NCI-H1417 treated with DMSO at 0.1 percent for 48 hours (cell line): ENCODE data around the gene REEP5.
"Not testable (repeated sequence)": the region's sequence is repeated elsewhere in the genome, so short reads cannot be mapped to it uniquely, and the experiment has no call there.

ENCODE experiments used
- DNase-seq: peaks from one replicate; lab custom pipeline; 2025; lab: John Stamatoyannopoulos, UW

The REEP5 gene

GRCh38 chr5:112921833-112922817 is at the start of gene REEP5:
Gene REEP5 (minus strand): TSS chr5:112922227. CDS start chr5:112922190, 37 bp downstream.
- DNase-seq = peak; percentile 22

- no peak for DNase-seq
Observed at GRCh38 chr5:112971276-112971675, 49.2 kb upstream of the REEP5 start.

DNA sequence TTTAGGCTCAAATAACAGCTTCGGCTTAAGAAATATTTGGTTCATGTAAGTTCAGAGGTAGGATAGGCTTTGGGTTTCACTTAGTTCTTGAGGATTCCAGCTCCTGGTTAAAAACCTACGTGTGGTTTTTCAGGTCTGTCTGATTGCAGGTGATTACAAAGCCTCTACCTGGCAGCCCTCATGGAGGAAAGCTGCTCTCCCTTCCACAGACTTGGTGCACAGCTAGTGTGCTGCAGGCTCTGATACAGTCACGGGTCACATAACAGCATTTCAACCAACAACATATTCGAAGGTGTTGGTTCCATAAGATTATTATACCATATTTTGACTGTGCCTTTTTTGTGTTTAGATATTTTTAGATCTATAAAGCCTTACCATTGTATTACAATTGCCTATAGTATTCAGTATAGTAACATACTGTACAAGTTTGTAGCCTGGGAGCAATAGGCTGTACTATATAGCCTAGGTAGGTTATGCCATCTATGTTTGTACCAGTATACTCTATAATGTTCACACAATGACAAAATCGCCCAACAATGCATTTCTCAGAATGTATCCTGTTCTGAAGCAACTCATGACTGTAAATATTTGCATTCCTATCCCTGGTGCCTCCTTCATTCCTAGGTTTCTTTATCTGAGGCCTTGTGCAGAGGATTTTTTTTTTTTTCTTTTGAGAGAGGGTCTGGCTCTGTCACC is 46.5 kb upstream of the REEP5 start:
- DNase-seq = no peak

DNA sequence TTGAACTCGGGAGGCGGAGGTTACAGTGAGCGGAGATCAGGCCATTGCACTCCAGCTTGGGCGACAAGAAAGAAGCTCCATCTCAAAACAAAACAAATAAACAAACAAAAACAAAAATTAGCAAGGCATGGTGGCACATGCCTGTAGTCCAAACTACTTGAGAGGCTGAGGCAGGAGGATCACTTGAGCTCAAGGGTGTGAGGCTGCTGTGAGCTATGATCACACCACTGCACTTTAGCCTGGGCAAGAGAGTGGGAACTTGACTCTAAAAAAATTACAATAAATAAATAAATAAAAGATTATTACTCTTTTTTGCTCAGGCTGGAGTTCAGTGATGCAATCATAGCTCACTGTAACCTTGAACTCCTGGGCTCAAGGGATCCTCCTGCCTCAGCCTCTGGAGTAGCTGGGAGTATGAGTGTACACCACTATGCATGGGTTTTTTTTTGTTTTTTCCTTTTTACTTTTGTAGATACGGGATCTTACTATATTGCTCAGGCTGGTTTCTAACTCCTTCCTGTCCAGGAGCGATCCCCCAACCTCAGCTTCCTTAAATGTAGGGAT is 45.6 kb upstream of the REEP5 start:
- DNase-seq = no peak

GRCh38 chr5:112965733-112966306 is 43.8 kb upstream of the REEP5 start:
- DNase-seq = no peak

DNA sequence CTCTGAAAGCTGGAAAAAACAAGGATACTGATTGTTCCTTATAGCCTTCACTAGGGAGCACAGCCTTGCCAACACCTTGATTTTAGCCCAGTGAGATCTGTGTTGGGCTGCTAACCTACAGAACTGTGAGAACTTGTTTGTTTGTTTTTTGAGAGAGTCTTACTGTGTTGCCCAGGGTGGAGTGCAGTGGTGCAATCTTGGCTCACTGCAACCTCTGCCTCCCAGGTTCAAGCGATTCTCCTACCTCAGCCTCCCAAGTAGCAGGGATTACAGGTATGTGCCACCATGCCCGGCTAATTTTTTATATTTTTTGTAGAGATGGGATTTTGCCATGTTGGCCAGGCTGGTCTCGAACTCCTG is 41.3 kb upstream of the REEP5 start:
- DNase-seq = not testable (repeated sequence)

GRCh38 chr5:112960863-112961504 is 39.0 kb upstream of the REEP5 start:
- DNase-seq = no peak

GRCh38 chr5:112960315-112960714 is 38.3 kb upstream of the REEP5 start:
- no peak for DNase-seq

GRCh38 chr5:112959872-112960271 is 37.8 kb upstream of the REEP5 start:
- not testable (repeated sequence) for DNase-seq

- DNase-seq = no peak
Observed at GRCh38 chr5:112958093-112959088, 36.4 kb upstream of the REEP5 start.

DNA sequence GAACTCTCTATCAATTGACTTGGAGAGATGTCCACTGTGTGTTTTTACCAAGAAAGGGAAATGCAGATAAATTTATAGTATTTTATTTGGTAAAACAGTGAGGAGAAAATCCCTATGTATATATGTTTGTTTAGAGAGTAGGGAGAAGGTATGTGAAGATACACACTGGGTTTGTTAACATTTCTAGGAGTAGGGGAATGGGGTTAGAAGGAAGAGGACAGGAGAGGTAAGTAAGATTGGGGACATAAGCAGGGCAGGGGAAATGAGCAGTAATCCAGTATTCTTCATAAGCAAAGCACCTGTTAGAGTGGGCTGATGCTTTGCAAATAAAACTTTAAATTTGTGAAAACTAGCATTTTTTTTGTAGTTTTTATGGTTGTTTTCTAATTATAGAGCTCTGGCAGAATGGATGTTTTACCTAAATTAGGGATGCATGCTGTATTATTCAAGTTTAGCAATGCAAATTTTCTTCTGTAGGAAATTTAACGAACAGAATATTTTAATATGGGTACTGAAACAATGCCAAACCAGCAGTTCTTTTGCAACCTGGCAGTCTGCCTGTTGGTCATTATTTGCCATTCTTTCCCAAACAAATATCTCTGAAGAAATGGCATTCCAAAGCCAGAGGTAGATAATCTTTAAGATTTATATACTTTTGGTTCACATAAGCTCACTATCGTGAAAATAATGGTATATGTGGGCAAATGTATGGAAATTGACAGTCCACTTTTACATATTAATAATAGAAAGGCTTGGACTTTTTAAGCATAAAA is 35.2 kb upstream of the REEP5 start:
- no peak for DNase-seq

DNA sequence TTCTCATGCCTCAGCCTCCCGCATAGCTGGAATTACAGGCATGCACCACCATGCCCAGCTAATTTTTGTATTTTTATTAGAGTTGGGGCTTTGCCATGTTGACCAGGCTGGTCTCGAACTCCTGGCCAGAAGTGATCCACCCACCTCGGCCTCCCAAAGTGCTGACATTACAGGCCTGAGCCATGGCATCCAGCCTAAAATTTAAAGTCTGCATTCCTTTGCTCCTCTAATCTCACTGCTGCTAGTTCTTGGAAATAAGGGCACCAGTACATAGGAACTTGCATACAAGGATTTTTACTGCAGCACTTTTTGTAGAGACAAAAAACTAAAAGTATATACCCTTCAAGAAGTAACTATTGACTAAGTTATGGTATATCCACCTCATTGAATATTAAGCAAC is 34.6 kb upstream of the REEP5 start:
- DNase-seq = no peak

- DNase-seq = no peak
Observed at GRCh38 chr5:112951124-112951702, 29.2 kb upstream of the REEP5 start.

- DNase-seq = no peak
Observed at GRCh38 chr5:112948458-112948857, 26.4 kb upstream of the REEP5 start.

GRCh38 chr5:112940670-112941069 is 18.6 kb upstream of the REEP5 start:
- no peak for DNase-seq

GRCh38 chr5:112938286-112938685 is 16.3 kb upstream of the REEP5 start:
- no peak for DNase-seq

- DNase-seq = no peak
Observed at GRCh38 chr5:112935675-112936074, 13.6 kb upstream of the REEP5 start.

DNA sequence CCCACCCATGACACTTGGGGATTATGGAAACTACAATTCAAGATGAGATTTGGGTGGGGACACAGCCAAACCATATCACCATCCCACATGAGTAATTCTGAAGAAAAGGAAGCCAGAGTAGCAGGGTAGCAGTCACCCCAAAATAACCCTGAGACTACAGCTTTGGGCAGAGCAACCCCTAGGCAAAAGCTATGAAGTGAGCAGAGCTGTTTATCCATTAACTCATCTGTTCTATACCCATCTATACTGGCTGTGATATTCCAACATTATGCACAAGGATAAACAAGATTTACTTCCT is 12.3 kb upstream of the REEP5 start:
- DNase-seq = no peak

GRCh38 chr5:112933651-112934365 is 11.8 kb upstream of the REEP5 start:
- no peak for DNase-seq
